ENCODE measurements around the gene FANCI.

The FANCI gene

DNA sequence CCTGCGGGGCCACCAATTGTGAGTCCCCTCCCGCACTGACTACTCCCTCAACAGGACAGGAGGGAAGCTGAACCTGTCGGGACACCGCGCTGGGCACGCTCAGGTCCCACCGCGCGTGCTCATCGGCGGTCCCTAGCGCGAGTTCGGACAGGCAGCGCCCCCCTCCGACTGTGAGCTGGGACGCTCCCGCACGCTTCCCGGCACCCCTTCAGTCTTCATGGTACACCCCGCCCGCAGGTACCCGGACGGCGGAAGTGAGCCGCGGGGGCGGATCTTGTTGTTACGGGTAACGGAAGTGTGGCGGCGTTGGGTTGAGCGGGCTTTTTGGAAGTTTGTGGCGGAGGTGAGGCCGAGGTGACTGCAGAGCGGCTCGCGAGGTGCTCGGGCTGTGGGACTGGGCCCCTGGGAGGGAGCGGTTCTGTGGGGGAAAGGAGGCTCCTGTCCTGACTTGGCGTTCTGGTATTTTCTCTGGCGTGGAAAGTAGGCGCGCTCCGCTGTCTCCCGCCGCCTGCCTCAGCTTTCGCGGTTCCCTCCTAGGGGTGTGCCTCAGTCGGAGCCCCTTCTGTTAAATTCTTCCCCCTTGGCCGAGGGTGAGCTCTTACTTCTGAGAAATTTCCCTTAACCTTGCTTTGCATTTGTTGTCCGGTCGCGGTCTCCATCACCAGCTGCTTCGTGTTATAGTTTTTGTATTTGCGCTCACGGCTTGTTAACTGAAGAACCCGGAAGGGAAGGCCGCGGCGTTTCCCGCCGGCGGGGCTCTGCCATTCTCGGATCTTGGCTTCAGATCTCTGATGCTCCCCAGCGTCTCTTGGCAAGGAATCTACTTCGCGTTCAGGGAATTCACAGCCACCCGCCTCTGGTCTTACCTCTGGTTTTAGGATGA is at the start of gene FANCI:
TSS of gene FANCI (plus strand) at position 289 of the 883 bp plus-strand sequence. CDS start 3,669 bp downstream, outside the sequence.
- Mint-ChIP-seq H3K4me1 (ENCODE audit: low read depth) (peaks cover 35% of the 10 kb centered on the region), H3K9me3 (no peaks in the 10 kb centered on the region), H3K36me3 (ENCODE audit: low read depth) (peaks cover 42% of the 10 kb centered on the region), H3K4me3 (peak within 1 kb of the TSS; percentile 97), H3K27ac (peak within 1 kb of the TSS; percentile 94), H3K27me3 (ENCODE audit: low read depth) (peaks cover 4% of the 10 kb centered on the region)
- peak; percentile 96 for DNase-seq (ENCODE audit: low spot score)

- H3K36me3 Mint-ChIP-seq (ENCODE audit: low read depth): peaks cover 48% of the 10 kb centered on the region
- no peak overlapping the region for H3K4me3 Mint-ChIP-seq
- DNase-seq (ENCODE audit: low spot score): no peak
- H3K27me3 Mint-ChIP-seq (ENCODE audit: low read depth): no peaks in the 10 kb centered on the region
- no peaks in the 10 kb centered on the region for H3K9me3 Mint-ChIP-seq
- H3K27ac Mint-ChIP-seq: no peak overlapping the region
- H3K4me1 Mint-ChIP-seq (ENCODE audit: low read depth): peaks cover 26% of the 10 kb centered on the region
These were observed 49.2 kb upstream of the FANCI start for GRCh38 chr15:89194608-89195007.

DNA sequence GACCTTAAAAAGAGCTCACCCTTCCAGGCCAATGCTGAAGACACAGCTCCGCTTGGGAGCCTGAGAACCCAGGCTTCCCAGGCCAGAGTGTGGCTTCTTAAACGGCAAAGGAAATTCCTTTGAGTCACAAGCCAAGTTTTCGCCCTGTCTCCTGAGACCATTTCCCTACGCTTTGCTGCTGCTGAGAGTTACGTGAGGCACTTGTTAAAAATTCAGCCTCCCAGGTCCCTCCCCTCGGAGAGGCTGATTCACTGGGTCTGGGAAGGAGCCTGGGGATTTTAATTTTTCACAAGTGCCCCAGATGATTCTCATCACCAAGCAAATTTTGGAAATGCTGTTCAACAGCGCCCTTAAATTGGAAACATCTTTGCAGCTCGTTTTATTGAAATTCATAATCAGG is 47.9 kb upstream of the FANCI start:
- H3K4me3 Mint-ChIP-seq: no peak overlapping the region
- H3K4me1 Mint-ChIP-seq (ENCODE audit: low read depth): peaks cover 24% of the 10 kb centered on the region
- no peaks in the 10 kb centered on the region for H3K27me3 Mint-ChIP-seq (ENCODE audit: low read depth)
- no peak overlapping the region for H3K27ac Mint-ChIP-seq
- no peaks in the 10 kb centered on the region for H3K9me3 Mint-ChIP-seq
- DNase-seq (ENCODE audit: low spot score): no peak
- H3K36me3 Mint-ChIP-seq (ENCODE audit: low read depth): peaks cover 47% of the 10 kb centered on the region

- H3K4me3 Mint-ChIP-seq: no peak overlapping the region
- no peak overlapping the region for H3K27ac Mint-ChIP-seq
- H3K27me3 Mint-ChIP-seq (ENCODE audit: low read depth): no peaks in the 10 kb centered on the region
- peaks cover 24% of the 10 kb centered on the region for H3K4me1 Mint-ChIP-seq (ENCODE audit: low read depth)
- H3K36me3 Mint-ChIP-seq (ENCODE audit: low read depth): peaks cover 45% of the 10 kb centered on the region
- no peaks in the 10 kb centered on the region for H3K9me3 Mint-ChIP-seq
- no peak for DNase-seq (ENCODE audit: low spot score)
These were observed 47.5 kb upstream of the FANCI start for GRCh38 chr15:89196241-89196640.

DNA sequence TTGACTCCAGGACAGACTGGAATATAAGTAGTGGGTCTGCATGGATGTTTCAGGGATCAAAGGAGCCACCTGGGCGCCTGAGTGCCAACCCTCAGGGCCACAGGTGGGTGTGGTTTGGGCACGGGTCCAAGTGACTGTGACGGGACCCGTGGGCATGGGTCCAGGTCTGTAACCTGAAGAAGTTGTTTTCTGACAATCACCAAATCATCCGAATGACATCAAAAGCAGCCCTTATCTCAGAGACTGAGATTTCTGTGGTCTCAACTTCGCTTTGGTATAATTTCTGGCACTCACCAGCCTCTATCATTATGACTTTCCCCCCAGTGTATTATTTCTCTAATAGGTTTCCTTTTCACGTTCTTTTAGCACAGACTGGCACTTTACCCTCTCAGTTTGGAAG is 46.8 kb upstream of the FANCI start:
- Mint-ChIP-seq H3K27ac (peak overlapping the region; percentile 66), H3K27me3 (ENCODE audit: low read depth) (no peaks in the 10 kb centered on the region), H3K36me3 (ENCODE audit: low read depth) (peaks cover 46% of the 10 kb centered on the region), H3K9me3 (no peaks in the 10 kb centered on the region), H3K4me3 (no peak overlapping the region), H3K4me1 (ENCODE audit: low read depth) (peaks cover 22% of the 10 kb centered on the region)
- peak; percentile 48 for DNase-seq (ENCODE audit: low spot score)

DNA sequence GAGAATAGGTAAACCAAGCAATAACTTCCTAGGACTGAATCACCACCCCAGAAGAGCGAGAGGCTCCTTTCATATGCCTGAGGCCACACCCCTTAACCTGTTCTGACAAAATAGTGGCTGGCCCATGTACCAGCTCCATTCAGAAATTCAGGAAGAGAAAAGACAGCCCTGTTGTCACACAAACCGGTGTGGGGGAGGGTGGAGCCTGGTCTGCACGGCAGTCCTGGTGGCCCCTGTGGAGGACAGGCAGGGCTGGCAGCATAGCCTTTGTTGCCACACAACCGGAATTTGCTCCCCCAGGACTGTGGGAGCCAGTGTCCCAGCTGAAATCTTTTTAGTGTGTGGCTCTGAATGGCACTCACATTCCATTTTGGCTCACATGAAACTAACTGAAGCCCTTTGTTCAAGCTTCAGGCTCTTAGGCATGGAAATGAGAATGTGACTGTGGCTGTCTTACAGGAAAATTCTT is 46.2 kb upstream of the FANCI start:
- peak; percentile 32 for DNase-seq (ENCODE audit: low spot score)
- Mint-ChIP-seq H3K27ac (peak overlapping the region; percentile 66), H3K36me3 (ENCODE audit: low read depth) (peaks cover 44% of the 10 kb centered on the region), H3K4me3 (no peak overlapping the region), H3K4me1 (ENCODE audit: low read depth) (peaks cover 16% of the 10 kb centered on the region), H3K9me3 (no peaks in the 10 kb centered on the region), H3K27me3 (ENCODE audit: low read depth) (no peaks in the 10 kb centered on the region)

- Mint-ChIP-seq H3K27ac (no peak overlapping the region), H3K9me3 (no peaks in the 10 kb centered on the region), H3K4me1 (ENCODE audit: low read depth) (peaks cover 10% of the 10 kb centered on the region), H3K27me3 (ENCODE audit: low read depth) (no peaks in the 10 kb centered on the region), H3K4me3 (no peak overlapping the region), H3K36me3 (ENCODE audit: low read depth) (peaks cover 39% of the 10 kb centered on the region)
- no peak for DNase-seq (ENCODE audit: low spot score)
These were observed 45.6 kb upstream of the FANCI start for GRCh38 chr15:89198196-89198595.

- Mint-ChIP-seq H3K4me1 (ENCODE audit: low read depth) (peaks cover 16% of the 10 kb centered on the region), H3K36me3 (ENCODE audit: low read depth) (peaks cover 38% of the 10 kb centered on the region), H3K4me3 (no peak overlapping the region), H3K27me3 (ENCODE audit: low read depth) (no peaks in the 10 kb centered on the region), H3K9me3 (no peaks in the 10 kb centered on the region), H3K27ac (no peak overlapping the region)
- DNase-seq (ENCODE audit: low spot score): no peak
These were observed 44.8 kb upstream of the FANCI start for GRCh38 chr15:89198934-89199333.

DNA sequence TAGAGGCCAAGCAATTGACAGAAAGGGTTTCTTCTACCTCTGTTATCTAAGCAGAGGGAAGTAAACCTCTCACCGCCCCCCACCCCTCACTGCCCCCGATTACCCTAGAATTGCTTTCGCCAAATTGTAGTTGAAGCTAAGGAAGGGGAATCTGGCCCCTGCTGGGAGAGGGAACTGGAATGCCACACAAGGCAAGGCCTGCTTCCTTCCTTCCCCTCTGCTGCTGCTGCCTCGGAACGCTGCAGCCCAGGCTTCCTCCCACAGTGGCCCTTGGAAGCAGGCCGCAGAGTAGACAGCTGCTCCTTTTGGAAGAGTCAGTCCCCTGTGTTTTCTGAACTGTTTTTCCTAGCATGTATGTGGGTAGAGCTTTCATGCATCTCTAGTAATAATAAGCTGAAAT is 44.0 kb upstream of the FANCI start:
- Mint-ChIP-seq H3K27ac (no peak overlapping the region), H3K9me3 (no peaks in the 10 kb centered on the region), H3K36me3 (ENCODE audit: low read depth) (peaks cover 35% of the 10 kb centered on the region), H3K4me3 (no peak overlapping the region), H3K4me1 (ENCODE audit: low read depth) (peaks cover 24% of the 10 kb centered on the region), H3K27me3 (ENCODE audit: low read depth) (no peaks in the 10 kb centered on the region)
- DNase-seq (ENCODE audit: low spot score): no peak

- no peak for DNase-seq (ENCODE audit: low spot score)
These were observed 43.6 kb upstream of the FANCI start for GRCh38 chr15:89200182-89200581.

GRCh38 chr15:89201465-89202005 is 42.2 kb upstream of the FANCI start:
- no peak for DNase-seq (ENCODE audit: low spot score)
- peaks cover 34% of the 10 kb centered on the region for H3K4me1 Mint-ChIP-seq (ENCODE audit: low read depth)
- H3K36me3 Mint-ChIP-seq (ENCODE audit: low read depth): peaks cover 27% of the 10 kb centered on the region
- no peaks in the 10 kb centered on the region for H3K9me3 Mint-ChIP-seq
- H3K4me3 Mint-ChIP-seq: no peak overlapping the region
- H3K27ac Mint-ChIP-seq: no peak overlapping the region
- H3K27me3 Mint-ChIP-seq (ENCODE audit: low read depth): no peaks in the 10 kb centered on the region

More at GRCh38 chr15:89200182-89200581, 43.6 kb upstream of the FANCI start:
- peaks cover 28% of the 10 kb centered on the region for H3K4me1 Mint-ChIP-seq (ENCODE audit: low read depth)
- H3K4me3 Mint-ChIP-seq: no peak overlapping the region
- no peaks in the 10 kb centered on the region for H3K9me3 Mint-ChIP-seq
- H3K27ac Mint-ChIP-seq: no peak overlapping the region
- H3K27me3 Mint-ChIP-seq (ENCODE audit: low read depth): no peaks in the 10 kb centered on the region
- peaks cover 35% of the 10 kb centered on the region for H3K36me3 Mint-ChIP-seq (ENCODE audit: low read depth)

DNA sequence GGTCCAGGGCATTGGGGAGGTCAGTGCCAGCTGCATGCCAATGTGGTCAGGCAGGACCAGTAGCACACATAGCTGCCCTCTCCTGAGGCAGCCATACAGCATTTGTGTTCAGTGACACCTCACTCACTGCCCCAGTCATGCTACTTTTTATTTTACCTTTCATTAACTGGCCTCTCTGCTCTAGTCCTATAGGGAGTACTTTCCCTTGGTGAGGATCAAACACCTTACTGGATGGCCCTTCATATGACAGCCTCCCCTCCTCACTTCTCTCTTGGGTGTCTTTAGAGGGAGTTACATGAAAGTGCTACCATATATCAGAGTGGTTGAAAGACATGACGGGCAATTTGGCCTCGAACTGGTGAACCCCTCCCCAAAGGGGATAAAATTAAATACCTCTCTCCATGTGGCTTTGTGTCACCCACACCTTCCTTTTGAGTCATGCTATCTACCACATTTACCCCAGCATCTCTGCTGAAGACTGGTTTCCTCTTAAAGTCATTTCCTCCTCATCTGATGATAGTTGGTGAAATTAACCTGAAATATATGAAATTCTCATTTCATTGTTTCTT is 40.0 kb upstream of the FANCI start:
- H3K9me3 Mint-ChIP-seq: no peaks in the 10 kb centered on the region
- no peaks in the 10 kb centered on the region for H3K27me3 Mint-ChIP-seq (ENCODE audit: low read depth)
- peak overlapping the region; percentile 66 for H3K4me3 Mint-ChIP-seq
- peaks cover 31% of the 10 kb centered on the region for H3K4me1 Mint-ChIP-seq (ENCODE audit: low read depth)
- DNase-seq (ENCODE audit: low spot score): peak; percentile 73
- peaks cover 21% of the 10 kb centered on the region for H3K36me3 Mint-ChIP-seq (ENCODE audit: low read depth)
- peak overlapping the region; percentile 28 for H3K27ac Mint-ChIP-seq

- Mint-ChIP-seq H3K27ac (no peak overlapping the region), H3K4me1 (ENCODE audit: low read depth) (peaks cover 31% of the 10 kb centered on the region), H3K36me3 (ENCODE audit: low read depth) (peaks cover 16% of the 10 kb centered on the region), H3K4me3 (no peak overlapping the region), H3K27me3 (ENCODE audit: low read depth) (no peaks in the 10 kb centered on the region), H3K9me3 (no peaks in the 10 kb centered on the region)
- DNase-seq (ENCODE audit: low spot score): no peak
These were observed 37.7 kb upstream of the FANCI start for GRCh38 chr15:89205991-89206585.

GRCh38 chr15:89206908-89207331 is 36.9 kb upstream of the FANCI start:
- Mint-ChIP-seq H3K9me3 (no peaks in the 10 kb centered on the region), H3K4me3 (peak overlapping the region; percentile 37), H3K27me3 (ENCODE audit: low read depth) (no peaks in the 10 kb centered on the region), H3K27ac (no peak overlapping the region), H3K4me1 (ENCODE audit: low read depth) (peaks cover 31% of the 10 kb centered on the region), H3K36me3 (ENCODE audit: low read depth) (peaks cover 9% of the 10 kb centered on the region)
- DNase-seq (ENCODE audit: low spot score): peak; percentile 70
